PFSK-1 (cell line): ENCODE data around the gene SPRR3.

Experiments used
- FOXP2 ChIP-seq: optimal IDR thresholded peaks from 2 replicates; pipeline ENCODE3; 2011; ENCODE audit warnings: borderline replicate concordance, control low read depth, inconsistent platforms; ENCODE audit not compliant: insufficient read depth; ENCODE audit errors: extremely low read length, extremely low read depth
- POLR2AphosphoS5 ChIP-seq: IDR thresholded peaks from 2 replicates; pipeline ENCODE4 v1.6.1; 2012; ENCODE audit warnings: low read depth, mild to moderate bottlenecking, control low read depth, low read length, moderate library complexity
- SIN3A ChIP-seq: IDR thresholded peaks from 2 replicates; pipeline ENCODE4 v1.6.1; 2012; ENCODE audit warnings: mild to moderate bottlenecking, low read length, moderate library complexity, borderline replicate concordance; ENCODE audit not compliant: insufficient read depth
- TAF1 ChIP-seq: IDR thresholded peaks from 2 replicates; pipeline ENCODE4 v1.6.1; 2012; ENCODE audit warnings: low read length, control low read depth, borderline replicate concordance; ENCODE audit not compliant: insufficient read depth
- TF ChIP-seq, protein P1 (sequence below), 2 experiments: IDR thresholded peaks; 2 replicates each; pipeline versions ENCODE4 v1.6.1 to v1.8.0; 2011 to 2012; ENCODE audit warnings: low read depth in 2 of 2, low read length in 2 of 2, control low read depth in 1 of 2, inconsistent platforms in 1 of 2, mild to moderate bottlenecking in 1 of 2, moderate library complexity in 1 of 2; ENCODE audit not compliant: insufficient read depth in 1 of 2

- TF ChIP-seq POLR2AphosphoS5 (no peak), TAF1 (no peak), SIN3A (no peak), FOXP2 (no peak)
- TF ChIP-seq, protein P1, sequence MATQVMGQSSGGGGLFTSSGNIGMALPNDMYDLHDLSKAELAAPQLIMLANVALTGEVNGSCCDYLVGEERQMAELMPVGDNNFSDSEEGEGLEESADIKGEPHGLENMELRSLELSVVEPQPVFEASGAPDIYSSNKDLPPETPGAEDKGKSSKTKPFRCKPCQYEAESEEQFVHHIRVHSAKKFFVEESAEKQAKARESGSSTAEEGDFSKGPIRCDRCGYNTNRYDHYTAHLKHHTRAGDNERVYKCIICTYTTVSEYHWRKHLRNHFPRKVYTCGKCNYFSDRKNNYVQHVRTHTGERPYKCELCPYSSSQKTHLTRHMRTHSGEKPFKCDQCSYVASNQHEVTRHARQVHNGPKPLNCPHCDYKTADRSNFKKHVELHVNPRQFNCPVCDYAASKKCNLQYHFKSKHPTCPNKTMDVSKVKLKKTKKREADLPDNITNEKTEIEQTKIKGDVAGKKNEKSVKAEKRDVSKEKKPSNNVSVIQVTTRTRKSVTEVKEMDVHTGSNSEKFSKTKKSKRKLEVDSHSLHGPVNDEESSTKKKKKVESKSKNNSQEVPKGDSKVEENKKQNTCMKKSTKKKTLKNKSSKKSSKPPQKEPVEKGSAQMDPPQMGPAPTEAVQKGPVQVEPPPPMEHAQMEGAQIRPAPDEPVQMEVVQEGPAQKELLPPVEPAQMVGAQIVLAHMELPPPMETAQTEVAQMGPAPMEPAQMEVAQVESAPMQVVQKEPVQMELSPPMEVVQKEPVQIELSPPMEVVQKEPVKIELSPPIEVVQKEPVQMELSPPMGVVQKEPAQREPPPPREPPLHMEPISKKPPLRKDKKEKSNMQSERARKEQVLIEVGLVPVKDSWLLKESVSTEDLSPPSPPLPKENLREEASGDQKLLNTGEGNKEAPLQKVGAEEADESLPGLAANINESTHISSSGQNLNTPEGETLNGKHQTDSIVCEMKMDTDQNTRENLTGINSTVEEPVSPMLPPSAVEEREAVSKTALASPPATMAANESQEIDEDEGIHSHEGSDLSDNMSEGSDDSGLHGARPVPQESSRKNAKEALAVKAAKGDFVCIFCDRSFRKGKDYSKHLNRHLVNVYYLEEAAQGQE (IDR thresholded peaks at IDR 0.05; ENCODE audit: insufficient read depth in 1 of 2, low read depth in 2 of 2, low read length in 2 of 2) = no peak
Measured at GRCh38 chr1:152954436-152954835, 47.1 kb upstream of the SPRR3 start.
